ENCODE measurements around the gene TMLHE. TPM values are rescaled to one million over a fixed set of nuclear protein-coding genes. Genes with fewer than 3 reads are reported as not detected.

TMLHE gene
- total RNA-seq (2021; ENCODE audit: unreplicated experiment) (36.4 TPM), Bru-seq, nascent RNA (percentile 77 among the genes with signal in this experiment), BruChase-seq, experiment 1, labeled RNA remaining after a 2-hour chase (percentile 68 among the genes with signal in this experiment), BruChase-seq, experiment 2, labeled RNA remaining after a 6-hour chase (percentile 64 among the genes with signal in this experiment)
- polyA plus RNA-seq (2012; ENCODE audit: insufficient read length), result 26.0 TPM
- long read RNA-seq, transcript TMLHE-202 (7 exons, 1,248 nt), result minor isoform, 5 of 56 reads
- long read RNA-seq, transcript TMLHE-201 (8 exons, 2,832 nt), result major isoform, 28 of 56 reads
- long read RNA-seq, partial matches to known transcripts, result 15 of 56 reads
- long read RNA-seq, other reads (novel, unspliced or antisense), result 8 of 56 reads

GRCh38 chrX:155612312-155613224, at the start of gene TMLHE, which contains the start of gene SPRY3:
Gene TMLHE, minus strand, starts transcription at chrX:155612952. Its CDS starts 67,676 bp downstream, at chrX:155545276.
Gene SPRY3, plus strand, starts transcription at chrX:155612586.
- TF ChIP-seq SIN3A (IDR thresholded peaks at IDR 0.05; ENCODE audit: borderline replicate concordance, insufficient read depth, low read depth, low read length) (0 out of 2 replicates have a peak, but pooled peaks have one; percentile 17), TCF7L2 (IDR thresholded peaks at IDR 0.05; ENCODE audit: low read depth, low read length) (no peak), REST (IDR thresholded peaks at IDR 0.05; ENCODE audit: insufficient read depth in 1 of 2, low read depth in 2 of 2, low read length in 1 of 2) (0 out of 4 replicates have a peak, but pooled peaks of 1 of the 2 experiments have one; percentile 7), CTCF (IDR thresholded peaks at IDR 0.05) (no peak), POLR2AphosphoS5 (IDR thresholded peaks at IDR 0.05; ENCODE audit: low read depth, low read length) (peak; percentile 61)
- Histone ChIP-seq H3K4me1 (ENCODE audit: control insufficient read depth, insufficient read depth, low read length) (peaks cover 5% of the 10 kb centered on the region), H3K4me3 (ENCODE audit: low read depth in 2 of 2, low read length in 2 of 2) (peak within 1 kb of the TSS; percentile 86 to 94), H3K27ac (ENCODE audit: low read length) (peak within 1 kb of the TSS; percentile 96), H3K27me3 (ENCODE audit: control insufficient read depth, insufficient read depth, low read length) (no peaks in the 10 kb centered on the region), H3K9me3 (ENCODE audit: control insufficient read depth, insufficient read depth, low read depth, low read length) (0 out of 2 replicates have a peak, but pooled peaks cover under 1% of the 10 kb centered on the region), H3K36me3 (ENCODE audit: control insufficient read depth, insufficient read depth, low read length) (no peaks in the 10 kb centered on the region)
- in situ Hi-C loops (cut with HindIII; ENCODE audit: low pct_unique_long_range_greater_than_20kb, low sequenced_read_pairs), result no loop called here
- ATAC-seq, result peak; percentile 99
- no TSS peak for BruUV-seq (replicated peaks)
- intact Hi-C loops (cut with micrococcal nuclease; ENCODE audit: unreplicated experiment), result no loop called here
- DNase-seq (ENCODE audit: low read depth, low spot score), result no peak
- CTCF ChIA-PET, result no interaction called here
- POLR2A ChIA-PET, result no interaction called here

- CTCF ChIA-PET, result no interaction called here
- TF ChIP-seq SIN3A (IDR thresholded peaks at IDR 0.05; ENCODE audit: borderline replicate concordance, insufficient read depth, low read depth, low read length) (no peak), CTCF (IDR thresholded peaks at IDR 0.05) (peak; percentile 49), TCF7L2 (IDR thresholded peaks at IDR 0.05; ENCODE audit: low read depth, low read length) (no peak), POLR2AphosphoS5 (IDR thresholded peaks at IDR 0.05; ENCODE audit: low read depth, low read length) (no peak), REST (IDR thresholded peaks at IDR 0.05; ENCODE audit: insufficient read depth in 1 of 2, low read depth in 2 of 2, low read length in 1 of 2) (no peak)
- peaks cover 3% of the 10 kb centered on the region; the same call in 1 of the 2 replicates for H3K9me3 ChIP-seq (ENCODE audit: control insufficient read depth, insufficient read depth, low read depth, low read length)
- no peak overlapping the region for H3K4me3 ChIP-seq (ENCODE audit: low read depth in 2 of 2, low read length in 2 of 2)
- POLR2A ChIA-PET, result no interaction called here
- intact Hi-C loops (cut with micrococcal nuclease; ENCODE audit: unreplicated experiment), result loop anchor here (10.0 kb wide), 1 partner anchor 163 kb away; no protein-coding TSS in a partner anchor
- no TSS peak for BruUV-seq (replicated peaks)
- in situ Hi-C loops (cut with HindIII; ENCODE audit: low pct_unique_long_range_greater_than_20kb, low sequenced_read_pairs), result no loop called here
- ATAC-seq (no peak), DNase-seq (ENCODE audit: low read depth, low spot score) (no peak)
- H3K27me3 ChIP-seq (ENCODE audit: control insufficient read depth, insufficient read depth, low read length), result no peaks in the 10 kb centered on the region
- H3K36me3 ChIP-seq (ENCODE audit: control insufficient read depth, insufficient read depth, low read length), result no peaks in the 10 kb centered on the region
- no peak overlapping the region for H3K27ac ChIP-seq (ENCODE audit: low read length)
- H3K4me1 ChIP-seq (ENCODE audit: control insufficient read depth, insufficient read depth, low read length), result no peaks in the 10 kb centered on the region
Observed at GRCh38 chrX:155662282-155662681, 49.5 kb upstream of the TMLHE start.

Measured in Panc1 (cell line).